Fibroblast of skin of left quadriceps (primary cell): ENCODE data around the gene PLEKHG5.

Experiments used
- DNase-seq, 2 experiments: peaks; one replicate each; pipeline ENCODE4 v3.0.0-alpha.2; 2013; ENCODE audit warnings: low read depth in 2 of 2

The PLEKHG5 gene

GRCh38 chr1:6477039-6477820 is 14.2 kb downstream of the PLEKHG5 start:
- no peak for DNase-seq

GRCh38 chr1:6476483-6476882 is 15.0 kb downstream of the PLEKHG5 start:
- DNase-seq: no peak

- no peak for DNase-seq
These were observed 15.9 kb downstream of the PLEKHG5 start for GRCh38 chr1:6475381-6476133.

GRCh38 chr1:6474815-6475282 is 16.6 kb downstream of the PLEKHG5 start:
- no peak for DNase-seq

- DNase-seq: no peak
These were observed 17.3 kb downstream of the PLEKHG5 start for GRCh38 chr1:6473974-6474814.

- no peak for DNase-seq
These were observed 18.3 kb downstream of the PLEKHG5 start for GRCh38 chr1:6473156-6473555.

GRCh38 chr1:6472391-6472790 is 19.1 kb downstream of the PLEKHG5 start:
- DNase-seq: no peak

- no peak for DNase-seq
These were observed 19.5 kb downstream of the PLEKHG5 start for GRCh38 chr1:6471970-6472368.

- DNase-seq: no peak
These were observed 20.1 kb downstream of the PLEKHG5 start for GRCh38 chr1:6471086-6471969.

- no peak for DNase-seq
These were observed 21.1 kb downstream of the PLEKHG5 start for GRCh38 chr1:6470132-6471085.

GRCh38 chr1:6468729-6469461 is 22.6 kb downstream of the PLEKHG5 start:
- no peak for DNase-seq

GRCh38 chr1:6467744-6468688 is 23.5 kb downstream of the PLEKHG5 start:
- DNase-seq: no peak

GRCh38 chr1:6467224-6467623 is 24.2 kb downstream of the PLEKHG5 start:
- DNase-seq: no peak

GRCh38 chr1:6466751-6467150 is 24.7 kb downstream of the PLEKHG5 start:
- DNase-seq: no peak

GRCh38 chr1:6466023-6466422 is 25.4 kb downstream of the PLEKHG5 start, which contains the start of gene TNFRSF25:
TNFRSF25 (minus strand) TSS chr1:6466173; CDS start chr1:6466107, 66 bp downstream.
- no peak for DNase-seq

- DNase-seq: no peak
These were observed 25.9 kb downstream of the PLEKHG5 start for GRCh38 chr1:6465461-6466005.

GRCh38 chr1:6464915-6465314 is 26.6 kb downstream of the PLEKHG5 start:
- DNase-seq: no peak

- no peak for DNase-seq
These were observed 27.0 kb downstream of the PLEKHG5 start for GRCh38 chr1:6464514-6464836.
